ENCODE results near the gene MYO1D. TPM values are rescaled to one million over a fixed set of nuclear protein-coding genes. Genes with fewer than 3 reads are reported as not detected.
"Not testable (repeated sequence)": the region's sequence is repeated elsewhere in the genome, so short reads cannot be mapped to it uniquely, and the experiment has no call there.

The MYO1D gene
- total RNA-seq, 1 experiment from 2014 or later = 9.0 TPM

- in situ Hi-C loops (cut with HindIII; ENCODE audit: low pct_unique_long_range_greater_than_20kb, low sequenced_read_pairs) = no loop called here
- DNase-seq (ENCODE audit: low read depth) = no peak
These were observed 45.2 kb downstream of the MYO1D start for GRCh38 chr17:32831627-32832243.

GRCh38 chr17:32831223-32831622, 45.7 kb downstream of the MYO1D start:
- no peak for DNase-seq (ENCODE audit: low read depth)

GRCh38 chr17:32828822-32829221, 48.1 kb downstream of the MYO1D start:
- in situ Hi-C loops (cut with HindIII; ENCODE audit: low pct_unique_long_range_greater_than_20kb, low sequenced_read_pairs) = no loop called here
- DNase-seq (ENCODE audit: low read depth) = no peak

More at GRCh38 chr17:32831223-32831622, 45.7 kb downstream of the MYO1D start:
- in situ Hi-C loops (cut with HindIII; ENCODE audit: low pct_unique_long_range_greater_than_20kb, low sequenced_read_pairs) = no loop called here

GRCh38 chr17:32827227-32827626, 49.7 kb downstream of the MYO1D start:
- DNase-seq (ENCODE audit: low read depth) = no peak
- in situ Hi-C loops (cut with HindIII; ENCODE audit: low pct_unique_long_range_greater_than_20kb, low sequenced_read_pairs) = no loop called here

GRCh38 chr17:32826076-32826475, 50.8 kb downstream of the MYO1D start:
- in situ Hi-C loops (cut with HindIII; ENCODE audit: low pct_unique_long_range_greater_than_20kb, low sequenced_read_pairs) = no loop called here
- no peak for DNase-seq (ENCODE audit: low read depth)

GRCh38 chr17:32824334-32824733, 52.6 kb downstream of the MYO1D start:
- in situ Hi-C loops (cut with HindIII; ENCODE audit: low pct_unique_long_range_greater_than_20kb, low sequenced_read_pairs) = no loop called here
- DNase-seq (ENCODE audit: low read depth) = no peak

- in situ Hi-C loops (cut with HindIII; ENCODE audit: low pct_unique_long_range_greater_than_20kb, low sequenced_read_pairs) = no loop called here
- peak; percentile 19 for DNase-seq (ENCODE audit: low read depth)
These were observed 53.9 kb downstream of the MYO1D start for GRCh38 chr17:32822996-32823395.

- in situ Hi-C loops (cut with HindIII; ENCODE audit: low pct_unique_long_range_greater_than_20kb, low sequenced_read_pairs); DNase-seq (ENCODE audit: low read depth): not testable (repeated sequence)
These were observed 54.7 kb downstream of the MYO1D start for GRCh38 chr17:32821987-32822934.

- in situ Hi-C loops (cut with HindIII; ENCODE audit: low pct_unique_long_range_greater_than_20kb, low sequenced_read_pairs) = no loop called here
- no peak for DNase-seq (ENCODE audit: low read depth)
These were observed 56.5 kb downstream of the MYO1D start for GRCh38 chr17:32820440-32820839.

- no peak for DNase-seq (ENCODE audit: low read depth)
- in situ Hi-C loops (cut with HindIII; ENCODE audit: low pct_unique_long_range_greater_than_20kb, low sequenced_read_pairs) = no loop called here
These were observed 57.1 kb downstream of the MYO1D start for GRCh38 chr17:32819787-32820186.

- in situ Hi-C loops (cut with HindIII; ENCODE audit: low pct_unique_long_range_greater_than_20kb, low sequenced_read_pairs) = no loop called here
- peak; percentile 35 for DNase-seq (ENCODE audit: low read depth)
These were observed 57.9 kb downstream of the MYO1D start for GRCh38 chr17:32819035-32819434.

GRCh38 chr17:32815460-32815859, 61.5 kb downstream of the MYO1D start:
- in situ Hi-C loops (cut with HindIII; ENCODE audit: low pct_unique_long_range_greater_than_20kb, low sequenced_read_pairs) = no loop called here
- DNase-seq (ENCODE audit: low read depth) = no peak

- DNase-seq (ENCODE audit: low read depth) = no peak
- in situ Hi-C loops (cut with HindIII; ENCODE audit: low pct_unique_long_range_greater_than_20kb, low sequenced_read_pairs) = no loop called here
These were observed 62.1 kb downstream of the MYO1D start for GRCh38 chr17:32814836-32815235.

- in situ Hi-C loops (cut with HindIII; ENCODE audit: low pct_unique_long_range_greater_than_20kb, low sequenced_read_pairs) = no loop called here
- no peak for DNase-seq (ENCODE audit: low read depth)
These were observed 63.9 kb downstream of the MYO1D start for GRCh38 chr17:32813021-32813420.

- in situ Hi-C loops (cut with HindIII; ENCODE audit: low pct_unique_long_range_greater_than_20kb, low sequenced_read_pairs) = no loop called here
- DNase-seq (ENCODE audit: low read depth) = no peak
These were observed 66.2 kb downstream of the MYO1D start for GRCh38 chr17:32810690-32811089.

GRCh38 chr17:32807577-32807976, 69.3 kb downstream of the MYO1D start:
- DNase-seq (ENCODE audit: low read depth) = no peak
- in situ Hi-C loops (cut with HindIII; ENCODE audit: low pct_unique_long_range_greater_than_20kb, low sequenced_read_pairs) = no loop called here

- DNase-seq (ENCODE audit: low read depth) = peak; percentile 27
- in situ Hi-C loops (cut with HindIII; ENCODE audit: low pct_unique_long_range_greater_than_20kb, low sequenced_read_pairs) = no loop called here
These were observed 70.3 kb downstream of the MYO1D start for GRCh38 chr17:32806646-32807045.

GRCh38 chr17:32805029-32805976, 71.6 kb downstream of the MYO1D start:
- no peak for DNase-seq (ENCODE audit: low read depth)
- in situ Hi-C loops (cut with HindIII; ENCODE audit: low pct_unique_long_range_greater_than_20kb, low sequenced_read_pairs) = no loop called here
